GM08714 (cell line): Measurements from ENCODE around the gene IRX2.

Experiments
- H3K4me3 ChIP-seq: fragments of 200-500 bp; sonication (Bioruptor generic); 2 replicates; pipeline ENCODE4 v1.5.1; 2014; ENCODE audit warnings: mild to moderate bottlenecking, low read length, inconsistent platforms
- ZNF274 ChIP-seq: IDR thresholded peaks from 2 replicates; pipeline ENCODE4 v1.6.1; 2012; ENCODE audit warnings: mild to moderate bottlenecking, low read depth, low read length

IRX2 gene

DNA sequence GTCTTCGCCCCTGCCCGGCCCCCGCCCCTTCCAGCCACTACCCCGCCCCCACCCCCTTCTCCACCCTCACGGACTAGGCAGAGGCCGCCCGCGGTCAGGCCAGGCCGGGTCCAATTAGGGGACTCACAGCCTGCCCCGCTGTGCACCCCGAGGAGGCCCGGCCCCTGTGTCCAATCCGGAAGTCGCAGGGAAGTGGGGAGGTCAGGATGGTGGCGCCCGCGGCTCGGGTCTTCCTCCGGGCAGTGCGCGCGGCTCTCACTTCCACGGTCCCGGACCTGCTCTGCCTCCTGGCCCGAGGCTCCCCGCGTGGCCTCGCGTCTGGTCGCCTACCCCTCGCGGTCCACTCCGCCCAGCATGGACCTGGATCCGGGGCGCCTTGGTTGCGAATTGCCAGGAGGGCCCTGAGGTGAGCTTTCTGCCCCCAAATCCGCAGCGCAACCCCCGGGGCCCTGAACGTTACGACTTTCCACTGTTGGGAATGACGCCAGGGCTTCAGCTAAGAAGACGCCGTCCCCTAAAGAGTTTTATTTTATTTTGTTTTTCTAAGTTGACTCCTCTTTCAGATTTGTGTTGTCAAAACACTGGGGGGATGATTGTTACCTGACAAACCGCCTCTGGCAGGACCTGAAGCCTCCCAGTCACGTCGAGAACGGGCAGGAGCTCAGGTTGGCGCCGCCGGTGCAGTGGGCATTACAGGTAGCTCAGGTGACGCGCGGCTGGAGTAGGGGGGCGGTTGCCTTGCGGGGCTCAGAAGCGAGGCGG is 763 bp upstream of the IRX2 start:
- no peak overlapping the region for H3K4me3 ChIP-seq
- TF ChIP-seq ZNF274: no peak

- no peak for TF ChIP-seq ZNF274
- H3K4me3 ChIP-seq: no peak overlapping the region
Measured at GRCh38 chr5:2750758-2751464, 566 bp downstream of the IRX2 start.

DNA sequence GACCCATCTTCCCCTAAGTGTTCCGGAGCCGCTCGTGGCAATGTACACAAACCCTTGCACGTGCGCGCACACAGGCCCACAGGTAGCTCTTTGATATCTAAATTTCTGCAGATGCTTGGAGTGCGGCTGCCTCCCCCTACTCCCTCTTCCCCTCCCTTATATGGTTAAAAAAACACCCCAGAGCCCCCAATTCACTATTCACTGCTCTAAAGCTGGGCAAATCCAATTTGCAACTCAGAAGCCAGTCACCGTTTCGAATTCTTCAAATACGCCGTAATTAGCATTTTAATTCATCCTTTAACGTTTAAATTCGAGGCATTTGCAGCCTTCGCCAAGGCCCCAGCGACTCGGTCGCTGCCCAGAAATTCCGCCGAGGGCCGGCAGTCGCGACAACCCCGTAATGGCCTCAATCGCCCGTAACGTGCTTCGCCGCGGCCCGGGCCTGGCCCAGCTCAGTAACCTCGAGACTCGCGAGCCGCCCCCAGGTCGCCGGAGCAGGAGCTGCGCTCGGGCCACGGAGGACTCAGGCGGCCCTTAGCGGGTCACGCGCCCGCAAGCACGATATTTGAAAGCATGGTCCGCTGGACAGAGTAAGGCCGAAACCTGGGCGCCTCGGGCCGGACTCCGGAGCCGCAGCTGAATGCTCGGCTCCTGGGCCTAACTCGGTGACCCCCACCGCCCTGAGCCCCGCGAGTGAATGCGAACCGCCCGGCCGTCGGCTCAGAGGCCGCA is 1.3 kb downstream of the IRX2 start:
- TF ChIP-seq ZNF274: no peak
- no peak overlapping the region for H3K4me3 ChIP-seq

GRCh38 chr5:2749514-2750025 is 1.9 kb downstream of the IRX2 start:
- no peak for TF ChIP-seq ZNF274
- no peak overlapping the region for H3K4me3 ChIP-seq

- no peak overlapping the region for H3K4me3 ChIP-seq
Measured at GRCh38 chr5:2748861-2749513, 2.5 kb downstream of the IRX2 start.

GRCh38 chr5:2748179-2748860 is 3.2 kb downstream of the IRX2 start:
- no peak overlapping the region for H3K4me3 ChIP-seq
- TF ChIP-seq ZNF274: no peak

More at GRCh38 chr5:2748861-2749513, 2.5 kb downstream of the IRX2 start:
- TF ChIP-seq ZNF274: no peak

GRCh38 chr5:2747363-2748162 is 3.9 kb downstream of the IRX2 start:
- no peak for TF ChIP-seq ZNF274
- H3K4me3 ChIP-seq: no peak overlapping the region

- no peak overlapping the region for H3K4me3 ChIP-seq
- TF ChIP-seq ZNF274: no peak
Measured at GRCh38 chr5:2746561-2747032, 4.9 kb downstream of the IRX2 start.

GRCh38 chr5:2744485-2744884 is 7.0 kb downstream of the IRX2 start:
- no peak overlapping the region for H3K4me3 ChIP-seq
- no peak for TF ChIP-seq ZNF274

- H3K4me3 ChIP-seq: no peak overlapping the region
- no peak for TF ChIP-seq ZNF274
Measured at GRCh38 chr5:2742921-2743679, 8.4 kb downstream of the IRX2 start.

DNA sequence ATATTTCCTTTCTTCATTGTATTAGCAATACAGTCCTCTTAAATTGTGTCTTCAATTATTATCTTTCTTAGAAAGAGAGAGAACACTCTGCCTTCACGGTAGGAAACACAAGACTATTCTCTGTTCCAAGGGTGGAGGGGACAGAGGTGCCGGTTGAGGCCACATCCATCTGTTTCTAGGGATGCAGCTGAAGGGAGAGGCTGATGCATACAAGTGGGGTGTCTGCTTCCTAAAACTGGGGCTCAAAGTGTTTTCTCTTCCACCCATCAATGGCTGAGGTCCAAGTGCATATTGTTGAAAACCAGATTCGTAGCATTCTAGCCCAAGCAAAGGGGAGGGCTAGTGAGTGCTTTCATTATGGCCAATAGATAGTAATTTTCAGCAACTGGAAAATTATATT is 9.5 kb downstream of the IRX2 start:
- no peak overlapping the region for H3K4me3 ChIP-seq
- no peak for TF ChIP-seq ZNF274
